CD4-positive, alpha-beta T cell treated with Interleukin-6 for 4 hours (primary cell): ENCODE results near the gene VWA2.

Source experiments
- DNase-seq: peaks from one replicate; pipeline ENCODE4 v3.0.0-alpha.2; 2020; ENCODE audit warnings: mixed read lengths

The VWA2 gene, protein sequence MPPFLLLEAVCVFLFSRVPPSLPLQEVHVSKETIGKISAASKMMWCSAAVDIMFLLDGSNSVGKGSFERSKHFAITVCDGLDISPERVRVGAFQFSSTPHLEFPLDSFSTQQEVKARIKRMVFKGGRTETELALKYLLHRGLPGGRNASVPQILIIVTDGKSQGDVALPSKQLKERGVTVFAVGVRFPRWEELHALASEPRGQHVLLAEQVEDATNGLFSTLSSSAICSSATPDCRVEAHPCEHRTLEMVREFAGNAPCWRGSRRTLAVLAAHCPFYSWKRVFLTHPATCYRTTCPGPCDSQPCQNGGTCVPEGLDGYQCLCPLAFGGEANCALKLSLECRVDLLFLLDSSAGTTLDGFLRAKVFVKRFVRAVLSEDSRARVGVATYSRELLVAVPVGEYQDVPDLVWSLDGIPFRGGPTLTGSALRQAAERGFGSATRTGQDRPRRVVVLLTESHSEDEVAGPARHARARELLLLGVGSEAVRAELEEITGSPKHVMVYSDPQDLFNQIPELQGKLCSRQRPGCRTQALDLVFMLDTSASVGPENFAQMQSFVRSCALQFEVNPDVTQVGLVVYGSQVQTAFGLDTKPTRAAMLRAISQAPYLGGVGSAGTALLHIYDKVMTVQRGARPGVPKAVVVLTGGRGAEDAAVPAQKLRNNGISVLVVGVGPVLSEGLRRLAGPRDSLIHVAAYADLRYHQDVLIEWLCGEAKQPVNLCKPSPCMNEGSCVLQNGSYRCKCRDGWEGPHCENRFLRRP

DNA sequence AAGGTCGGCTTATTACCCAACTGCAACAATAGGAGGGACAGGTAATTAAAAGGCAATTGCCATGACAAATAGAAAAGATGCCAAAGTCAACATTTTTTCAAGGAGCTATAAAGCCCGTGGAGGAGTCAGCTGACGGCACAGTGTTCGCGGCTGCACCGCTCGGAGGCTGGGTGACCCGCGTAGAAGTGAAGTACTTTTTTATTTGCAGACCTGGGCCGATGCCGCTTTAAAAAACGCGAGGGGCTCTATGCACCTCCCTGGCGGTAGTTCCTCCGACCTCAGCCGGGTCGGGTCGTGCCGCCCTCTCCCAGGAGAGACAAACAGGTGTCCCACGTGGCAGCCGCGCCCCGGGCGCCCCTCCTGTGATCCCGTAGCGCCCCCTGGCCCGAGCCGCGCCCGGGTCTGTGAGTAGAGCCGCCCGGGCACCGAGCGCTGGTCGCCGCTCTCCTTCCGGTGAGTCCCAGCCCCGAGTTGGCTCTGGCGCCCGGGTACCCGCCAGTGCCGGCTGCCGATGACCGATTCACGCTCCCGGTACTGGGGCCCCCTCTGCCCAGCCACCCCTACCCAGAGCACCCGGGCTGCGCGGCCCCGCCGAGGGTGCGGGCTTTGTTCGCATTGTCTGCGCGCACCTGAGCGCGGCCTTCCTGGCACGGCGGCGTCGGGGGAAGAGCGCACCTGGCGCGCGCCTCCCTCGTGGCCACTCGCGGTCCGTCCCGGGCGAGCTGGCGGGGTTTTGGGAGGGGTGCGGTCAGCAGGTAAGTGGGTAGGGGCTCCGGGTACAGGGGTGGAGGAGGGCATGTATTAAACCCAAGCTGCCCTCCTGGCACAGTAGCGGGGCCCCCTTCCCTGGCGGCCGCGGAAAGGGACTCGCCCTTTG, at the start of gene VWA2:
VWA2 (plus strand) TSS at position 138 of the 877 bp plus-strand sequence. CDS start 9,460 bp downstream, outside the sequence.
- peak; percentile 24 for DNase-seq

DNA sequence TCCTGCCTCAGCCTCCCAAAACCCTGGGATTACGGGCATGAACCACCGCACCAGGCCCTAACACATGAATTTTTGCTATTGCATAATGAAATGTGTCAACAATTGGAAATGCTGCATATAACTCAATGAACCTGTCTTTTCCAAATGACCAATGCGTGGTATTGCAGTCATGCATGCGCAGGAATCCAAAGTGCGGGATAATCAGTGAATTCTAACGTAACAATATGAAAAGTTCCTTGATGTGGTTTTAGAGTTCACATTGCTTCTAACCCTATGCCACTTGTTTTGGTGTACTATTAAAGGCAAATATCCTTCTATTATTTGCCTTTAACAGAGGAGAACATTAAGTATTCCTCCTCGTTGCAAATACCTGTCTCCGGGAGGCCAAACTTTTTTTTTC, 49.4 kb upstream of the VWA2 start:
- DNase-seq, result no peak

DNA sequence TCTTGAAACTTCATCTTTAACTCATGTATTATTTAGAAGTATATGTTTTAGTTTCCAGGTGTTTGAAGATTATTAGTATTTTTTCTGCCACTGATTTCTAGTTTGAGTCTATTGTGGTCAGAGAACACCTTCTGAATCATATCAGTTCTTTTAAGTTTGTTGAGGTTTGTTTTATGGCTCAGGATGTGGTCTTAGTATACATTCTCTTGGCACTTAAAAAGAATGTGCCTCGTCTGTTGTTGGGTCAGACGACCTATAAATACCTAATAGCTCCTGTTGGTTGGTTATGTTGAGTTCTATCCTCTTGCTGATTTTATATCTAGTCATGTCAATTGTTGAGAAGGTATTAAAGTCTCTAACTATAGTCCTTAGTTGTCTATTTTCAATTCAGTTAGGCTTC, 44.0 kb upstream of the VWA2 start:
- DNase-seq, result no peak

DNA sequence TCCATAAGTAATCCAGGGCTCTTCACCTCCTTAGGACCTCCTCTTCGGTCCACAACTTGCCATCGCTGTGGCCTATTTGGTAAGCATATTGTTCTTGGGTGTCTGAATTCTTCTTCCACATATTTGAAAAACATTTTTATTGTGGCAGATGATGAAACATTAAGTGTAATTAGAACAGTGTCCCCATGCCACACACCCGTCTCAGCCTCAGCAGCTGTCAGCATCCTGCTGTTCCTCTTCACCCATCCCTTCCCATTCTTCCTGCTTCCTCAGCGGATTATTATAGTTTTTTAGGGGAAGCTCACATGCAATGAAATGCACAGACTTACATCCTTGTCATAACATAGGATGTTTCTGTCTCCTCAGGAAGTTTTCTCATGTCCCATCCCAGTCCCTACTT, 39.8 kb upstream of the VWA2 start:
- no peak for DNase-seq

DNA sequence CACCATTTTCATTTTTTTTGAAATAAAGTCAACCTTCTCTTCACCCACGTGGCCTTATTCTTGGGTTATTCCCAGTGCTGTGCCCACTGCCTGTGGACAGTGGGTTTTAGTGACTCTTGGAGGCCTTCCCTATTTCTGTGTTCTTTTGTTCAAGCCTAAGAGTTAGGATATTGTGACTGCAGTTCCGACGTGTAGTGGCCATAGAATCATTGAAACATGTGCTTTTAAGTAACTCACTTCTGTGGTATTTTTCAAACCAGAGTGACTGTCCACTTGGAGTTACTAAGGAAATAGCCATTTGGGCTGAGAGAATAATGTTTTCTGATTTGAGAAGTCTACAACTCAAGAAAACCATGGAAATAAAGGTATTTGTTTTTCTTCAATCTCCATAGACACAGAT, 36.2 kb upstream of the VWA2 start:
- no peak for DNase-seq

DNA sequence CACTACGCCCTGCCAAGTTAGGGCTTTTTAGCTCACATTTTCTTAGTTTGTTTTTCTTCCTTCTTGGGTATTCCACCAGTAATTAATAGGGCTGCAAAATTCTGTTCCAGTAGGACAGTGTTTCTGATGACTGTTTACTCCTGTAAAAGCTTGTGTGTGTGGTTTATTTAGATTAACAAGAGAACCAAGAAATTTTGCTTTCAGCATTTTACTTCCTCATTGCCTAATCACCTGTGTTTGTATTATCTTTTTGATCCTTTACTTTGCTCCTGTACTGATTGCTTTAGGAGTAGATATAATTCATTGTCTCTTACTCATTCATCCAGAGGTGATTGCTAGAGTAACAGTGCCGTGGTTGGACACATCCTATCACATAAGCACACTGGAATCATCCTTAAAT, 32.2 kb upstream of the VWA2 start:
- no peak for DNase-seq

DNA sequence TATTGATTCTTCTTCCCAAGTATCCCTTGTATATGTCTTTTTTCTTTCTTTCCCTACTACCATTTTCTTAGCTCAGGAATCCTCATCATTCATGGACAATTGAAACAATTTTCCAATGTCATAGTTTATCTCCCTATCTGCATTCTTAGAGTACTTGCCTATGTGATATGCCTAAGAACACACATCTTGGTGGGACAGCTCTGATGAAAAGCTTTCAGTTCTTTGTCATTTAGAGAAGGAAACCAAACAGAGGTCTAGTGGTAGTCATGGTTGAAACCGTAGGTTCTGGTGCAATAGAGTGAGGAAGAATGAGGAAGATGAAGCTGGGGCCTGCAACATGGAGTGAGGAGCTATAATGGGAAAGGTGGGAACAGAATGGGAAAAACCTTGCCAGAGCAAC, 31.7 kb upstream of the VWA2 start:
- DNase-seq, result no peak

DNA sequence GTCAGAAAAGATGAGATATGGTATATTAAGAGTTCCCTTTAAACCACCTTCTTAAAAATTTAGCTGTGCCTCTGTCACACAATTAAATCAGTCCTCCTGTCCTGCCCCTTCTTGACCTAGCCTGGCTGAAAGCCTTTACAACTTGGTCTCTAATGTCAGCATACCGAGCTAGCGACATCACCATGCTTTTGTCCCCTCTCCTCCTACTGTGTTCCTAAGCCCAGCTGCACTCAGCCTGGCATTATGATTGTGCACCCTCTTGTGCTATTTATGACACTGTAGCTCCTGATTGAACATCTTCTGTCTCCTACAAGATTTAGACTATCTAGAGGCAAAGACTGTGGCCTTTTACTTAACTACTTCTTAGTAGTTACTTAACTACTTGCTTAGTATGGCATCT, 30.7 kb upstream of the VWA2 start:
- DNase-seq, result no peak

DNA sequence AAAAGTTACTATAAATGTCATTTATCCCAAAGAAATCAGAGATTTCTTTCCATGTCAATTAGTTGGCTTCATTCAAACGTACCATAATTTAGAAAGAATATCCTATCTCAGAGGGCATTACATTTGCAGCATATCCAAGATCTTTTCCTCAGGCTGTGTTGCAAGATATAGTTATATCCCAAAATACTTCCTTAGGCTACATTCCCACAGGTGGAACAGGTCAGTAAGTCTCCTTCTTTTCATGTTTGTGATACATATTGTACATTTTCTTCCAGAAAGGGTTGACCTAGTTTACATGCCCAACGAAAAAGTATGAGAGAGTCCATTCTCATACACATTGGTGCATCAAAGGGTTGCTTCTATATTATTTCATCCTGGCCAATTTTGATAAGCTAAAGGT, 26.9 kb upstream of the VWA2 start:
- no peak for DNase-seq

DNA sequence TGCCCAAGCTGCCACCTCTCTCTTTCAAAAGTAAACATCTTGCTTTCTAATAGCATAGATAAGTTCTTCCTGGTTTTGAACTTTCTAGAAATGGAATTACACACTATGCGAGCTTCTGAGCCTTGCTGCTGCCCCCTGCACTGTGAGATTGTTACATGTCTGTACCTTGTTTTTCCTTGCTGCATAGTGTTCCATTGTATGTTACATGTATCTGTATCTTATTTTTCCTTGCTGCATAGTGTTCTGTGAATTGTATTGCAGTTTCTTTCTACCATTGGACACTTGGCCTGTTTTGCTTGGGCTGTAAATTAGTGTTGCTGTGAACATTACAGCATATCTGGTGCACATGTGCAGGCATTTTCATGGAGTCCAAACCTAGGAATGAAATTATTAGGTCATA, 24.0 kb upstream of the VWA2 start:
- no peak for DNase-seq

DNA sequence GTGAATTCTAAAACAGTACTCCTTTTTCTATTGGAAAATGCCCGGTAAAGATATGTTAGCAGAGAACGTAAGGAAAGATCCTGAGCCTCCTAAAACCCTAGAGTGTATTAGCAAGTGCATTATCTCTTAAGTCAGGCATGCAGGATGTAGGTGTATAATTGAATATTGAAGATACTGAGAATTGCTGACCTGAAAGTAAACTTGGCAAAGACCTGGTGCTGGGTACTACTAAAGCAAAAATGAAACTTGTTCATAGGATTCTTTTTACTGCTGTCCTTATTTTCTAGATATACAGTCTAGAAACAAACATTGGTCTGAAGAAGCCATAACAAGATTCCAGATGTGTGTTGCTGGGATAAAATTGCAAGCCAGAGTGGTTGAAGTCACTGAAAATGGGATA, 18.8 kb upstream of the VWA2 start:
- DNase-seq, result no peak

DNA sequence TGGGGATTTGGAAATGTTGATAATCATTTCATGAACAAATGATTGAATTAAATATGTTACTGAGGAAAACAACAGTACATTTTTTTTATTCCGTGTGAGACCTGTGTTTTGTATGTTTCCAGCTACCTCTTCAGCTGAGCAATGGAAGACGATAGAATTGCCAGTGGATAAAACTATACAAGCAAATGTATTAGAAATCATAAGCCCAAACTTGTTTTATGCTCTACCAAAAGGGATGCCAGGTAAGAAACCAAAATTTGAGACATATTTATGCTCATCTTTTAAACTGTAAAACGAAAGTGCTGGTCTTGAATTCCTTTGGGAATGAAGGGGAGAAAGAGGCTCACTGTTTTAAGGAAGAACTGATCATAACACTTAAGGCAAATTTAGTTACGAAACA, 17.8 kb upstream of the VWA2 start:
- no peak for DNase-seq

DNA sequence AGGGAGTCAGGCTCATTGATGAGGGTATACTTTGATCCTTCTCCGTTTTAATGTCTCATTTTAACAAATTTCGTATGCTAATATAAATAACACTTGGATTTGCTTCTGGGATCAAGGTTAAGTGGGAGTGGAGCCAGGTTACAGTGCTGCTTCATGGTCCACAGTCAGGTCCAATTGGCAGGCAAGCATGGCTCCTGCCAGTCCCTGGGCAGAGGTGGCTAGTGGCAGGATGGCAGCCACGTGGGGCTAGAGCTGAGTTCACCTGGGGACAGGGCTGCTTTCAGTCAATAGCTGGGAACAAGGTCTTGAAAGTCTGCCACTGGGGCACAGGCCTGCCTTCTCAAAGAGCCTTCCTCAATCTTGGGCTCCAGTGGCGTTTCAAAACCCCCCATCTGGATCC, 16.0 kb upstream of the VWA2 start:
- no peak for DNase-seq

DNA sequence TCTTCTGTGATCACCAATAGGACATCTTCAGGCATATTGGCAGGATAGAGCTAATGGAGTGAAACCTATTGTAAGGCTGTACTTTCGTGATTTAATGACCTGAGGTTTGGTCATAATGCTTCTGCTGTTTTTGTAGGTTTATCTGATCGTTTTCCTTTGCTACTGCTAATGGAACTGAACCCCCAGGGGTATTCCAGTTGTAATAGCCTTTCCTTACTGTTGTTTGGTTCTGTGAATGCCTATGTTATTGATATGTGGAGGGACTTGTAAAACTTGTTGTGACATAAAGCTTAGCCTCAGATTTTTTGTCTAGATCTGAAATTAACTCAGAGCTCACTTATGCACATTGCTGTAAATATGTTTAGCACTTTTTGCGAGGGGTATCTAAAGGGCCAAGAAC, 10.9 kb upstream of the VWA2 start:
- no peak for DNase-seq

DNA sequence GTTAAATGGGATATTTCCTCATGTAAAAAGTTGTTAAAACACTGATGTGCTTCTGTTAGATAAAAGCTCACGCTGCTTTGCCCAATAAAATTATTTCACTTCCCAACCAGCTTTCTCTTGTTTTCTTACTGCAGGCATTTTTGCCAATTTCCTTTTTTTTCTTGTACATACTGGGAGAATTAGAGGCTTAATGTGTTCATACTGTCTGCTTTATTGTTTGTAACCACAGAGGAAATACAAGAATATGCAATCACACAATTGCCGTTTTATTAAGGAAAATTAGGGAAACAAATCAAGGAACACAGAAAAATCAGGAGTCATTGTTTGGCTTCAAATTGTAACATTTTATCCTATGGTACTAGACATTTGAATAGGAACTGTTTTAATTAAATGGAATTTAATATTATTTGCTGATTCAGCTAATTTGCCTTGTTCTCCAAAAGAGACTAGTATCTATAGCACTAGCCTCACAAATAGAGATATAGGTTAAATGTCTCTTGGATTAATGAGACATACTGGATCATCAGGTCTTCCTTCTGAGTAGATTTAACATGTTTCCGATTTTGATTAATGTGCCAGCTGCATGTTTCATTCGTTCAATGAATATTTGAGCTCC, 6.4 kb upstream of the VWA2 start:
- DNase-seq, result no peak

DNA sequence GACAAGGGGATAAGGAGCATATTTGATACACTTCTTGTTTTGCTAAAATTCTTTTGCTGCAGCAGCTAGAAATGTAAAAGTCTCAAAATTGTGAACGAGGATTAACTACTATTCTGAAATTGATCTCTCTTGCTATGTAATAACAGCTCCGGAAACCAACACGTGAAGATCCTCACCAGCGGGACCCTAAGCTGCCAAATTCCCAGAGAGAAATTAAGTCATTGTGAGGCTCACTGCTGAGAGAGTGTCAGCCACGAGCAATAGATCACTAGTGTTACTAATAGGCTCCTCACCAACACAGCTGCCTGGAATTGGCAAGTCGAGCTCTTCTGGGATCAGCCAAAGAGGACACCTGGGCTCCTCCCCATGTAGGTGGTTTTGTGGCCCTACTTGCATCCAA, 5.6 kb upstream of the VWA2 start:
- no peak for DNase-seq

DNA sequence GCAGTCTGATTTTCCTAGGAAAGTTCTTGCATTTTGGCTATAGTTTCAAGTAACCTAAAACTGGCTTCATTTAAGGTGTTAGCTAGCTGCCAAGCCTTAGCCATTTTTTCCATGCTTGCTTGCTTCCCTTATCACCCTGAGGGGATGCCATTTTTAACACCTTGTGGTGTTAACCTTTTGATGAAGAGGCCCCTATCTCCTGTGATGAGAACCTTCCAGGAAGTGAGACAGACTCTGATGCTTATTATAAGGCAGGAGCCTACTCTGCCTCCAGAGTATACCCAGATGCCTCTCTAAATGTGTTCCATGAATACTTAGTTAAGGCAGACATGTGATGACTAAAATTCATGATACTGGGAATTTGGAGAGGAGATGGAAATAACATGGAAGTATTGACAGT, 4.9 kb upstream of the VWA2 start:
- DNase-seq, result no peak

DNA sequence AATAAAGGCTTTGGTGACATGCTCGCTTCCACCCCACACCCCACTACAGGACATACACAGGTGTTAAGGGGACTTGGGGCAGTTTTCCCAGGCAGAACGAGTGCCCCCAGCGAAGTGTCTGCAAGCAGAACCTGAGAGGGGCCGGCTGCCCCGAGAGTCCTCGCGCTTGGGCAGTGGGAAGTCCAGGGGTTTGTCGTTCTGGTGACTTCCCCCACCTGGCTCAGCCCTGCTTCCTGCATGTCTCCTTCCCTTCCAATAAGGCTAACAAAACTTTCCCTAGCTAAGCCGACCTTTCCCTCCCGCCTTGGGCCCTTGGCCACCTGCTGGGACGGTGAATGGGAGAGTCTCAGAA, 916 bp downstream of the VWA2 start:
- DNase-seq, result no peak

DNA sequence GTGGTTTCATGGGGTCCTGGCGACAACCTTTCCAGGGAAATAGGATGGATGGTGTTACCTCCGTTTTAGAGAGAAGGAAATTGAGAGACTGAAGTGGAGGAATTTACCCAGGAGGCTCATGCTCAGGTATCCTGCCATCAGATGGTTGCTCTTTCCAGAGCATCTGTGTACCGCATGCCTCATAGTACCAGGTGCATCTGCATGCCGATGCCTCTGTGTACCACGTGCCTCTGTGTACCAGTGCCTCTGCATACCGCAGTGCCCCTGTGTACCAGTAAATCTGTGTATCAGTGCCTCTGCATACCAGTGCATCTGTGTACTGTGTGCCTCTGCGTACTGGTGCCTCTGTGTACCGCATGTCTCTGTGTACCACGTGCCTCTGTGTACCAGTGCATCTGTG, 3.2 kb downstream of the VWA2 start:
- no peak for DNase-seq

DNA sequence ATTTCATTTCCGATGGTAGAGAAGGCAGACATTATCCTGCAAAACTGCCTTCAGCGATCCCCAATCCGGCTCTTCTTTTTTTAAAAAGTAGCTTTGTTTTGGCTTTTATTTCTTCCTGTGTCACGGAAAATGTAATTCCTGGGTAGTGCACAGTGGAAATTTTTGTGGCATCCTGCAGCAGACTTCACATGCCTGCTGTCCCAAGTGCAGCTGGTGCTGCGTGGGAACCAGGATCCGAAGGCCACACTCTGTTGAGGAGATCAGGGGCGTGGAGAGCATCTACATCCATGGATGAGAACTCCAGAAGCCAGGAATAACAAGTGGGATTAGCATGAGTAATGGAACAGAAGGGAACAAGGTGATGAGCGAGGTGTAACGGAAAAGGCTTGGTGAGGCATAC, 4.6 kb downstream of the VWA2 start:
- DNase-seq, result no peak

DNA sequence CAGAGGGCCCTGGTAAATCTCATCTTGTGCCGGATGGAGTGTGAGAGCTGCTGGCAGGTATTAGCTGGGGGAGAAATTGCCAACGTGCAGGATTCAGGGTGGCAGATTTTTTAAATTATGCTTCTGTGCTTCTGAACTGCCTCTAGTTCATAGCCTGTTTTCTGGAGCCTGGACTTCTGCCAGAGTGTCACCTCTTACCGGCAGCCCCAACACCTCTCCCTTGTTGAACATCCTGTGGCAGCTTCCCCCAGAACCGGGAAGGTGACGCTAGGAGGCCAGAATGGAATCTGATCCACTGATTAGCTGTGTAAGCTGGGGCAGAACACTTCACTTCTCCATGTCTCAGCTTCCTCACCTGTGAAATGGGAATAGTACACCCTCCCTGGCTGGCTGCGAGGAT, 5.1 kb downstream of the VWA2 start:
- DNase-seq, result no peak

DNA sequence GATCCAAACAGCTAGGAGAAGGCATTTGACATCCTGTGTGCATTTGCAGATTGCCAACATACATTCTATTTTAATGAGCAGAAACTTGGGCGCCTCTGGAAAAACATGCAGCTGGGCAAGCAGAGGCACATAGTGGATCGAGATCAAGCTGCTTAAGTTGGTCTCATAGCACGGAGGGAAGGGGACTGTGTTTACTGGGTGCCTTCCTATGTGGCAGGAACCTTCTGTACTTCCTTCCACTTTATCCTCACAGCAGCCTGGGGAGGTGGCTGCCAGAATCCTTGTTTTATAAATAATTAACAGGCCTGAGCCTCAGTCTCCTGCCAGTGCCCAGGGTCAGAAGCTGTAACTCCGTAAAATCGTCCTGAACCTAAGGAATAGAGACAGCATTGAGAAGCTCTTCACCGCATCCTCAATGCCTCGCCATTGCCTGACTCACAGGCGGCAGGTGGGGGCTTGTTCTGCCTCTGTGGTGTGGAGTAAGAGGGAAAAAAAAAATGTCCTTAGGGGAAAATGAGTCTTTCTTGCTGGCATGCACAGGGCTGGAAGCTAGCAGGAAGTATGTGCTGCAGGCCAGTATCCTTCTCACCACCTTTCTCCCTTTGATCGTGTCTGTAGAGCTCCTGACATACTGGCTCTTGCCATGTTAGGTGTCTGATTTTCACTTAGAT, 6.2 kb downstream of the VWA2 start:
- DNase-seq, result no peak
